GM21528 (cell line): ENCODE data around the gene PLLP.

Experiments
- ATAC-seq: cut with Tn5 transposase; IDR thresholded peaks from one replicate; pipeline ENCODE4 v1.9.1; 2021; ENCODE audit warnings: mild to moderate bottlenecking, moderate library complexity; ENCODE audit not compliant: unreplicated experiment, low FRiP score

PLLP gene

DNA sequence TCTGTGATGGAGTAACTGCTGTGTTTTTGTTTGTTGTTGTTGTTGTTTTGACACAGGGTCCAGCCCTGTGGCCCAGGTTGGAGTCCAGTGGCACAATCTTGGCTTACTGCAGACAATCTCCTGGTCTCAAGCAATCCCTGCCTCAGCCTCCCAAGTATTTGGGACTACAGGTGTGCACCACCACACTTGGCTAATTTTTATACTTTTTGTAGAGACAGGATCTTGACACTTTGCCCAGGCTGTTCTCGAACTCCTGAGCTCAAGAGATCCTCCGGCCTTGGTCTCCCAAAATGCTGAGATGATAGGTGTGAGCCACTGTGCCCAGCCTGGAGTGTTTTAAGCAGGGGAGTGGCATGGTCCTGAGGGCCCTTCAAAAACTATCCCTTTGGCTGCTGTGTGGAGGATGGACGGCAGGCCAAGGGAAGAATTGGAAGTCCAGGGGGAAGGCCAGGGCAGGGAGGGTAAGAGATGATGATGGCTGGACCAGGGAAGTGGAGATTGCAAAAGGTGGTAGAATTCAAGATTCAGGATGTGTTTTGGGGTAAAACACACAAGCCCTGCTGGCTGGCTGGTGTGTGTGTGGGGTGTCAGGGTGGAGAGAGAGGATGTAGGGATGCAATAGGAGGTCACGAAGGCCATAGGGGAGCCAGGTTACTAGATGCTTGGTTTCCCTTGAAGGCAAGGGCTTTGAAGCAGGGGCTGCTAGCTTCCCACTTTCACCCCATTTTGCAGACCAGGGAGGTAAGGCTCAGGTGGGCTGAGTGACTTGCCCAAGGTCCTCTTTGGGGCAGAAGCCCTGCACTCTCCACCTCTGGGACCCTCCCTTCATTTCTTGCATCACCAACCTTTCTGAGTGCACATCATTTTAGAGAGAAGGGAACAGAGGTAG is 18.8 kb upstream of the PLLP start:
- ATAC-seq: no peak

DNA sequence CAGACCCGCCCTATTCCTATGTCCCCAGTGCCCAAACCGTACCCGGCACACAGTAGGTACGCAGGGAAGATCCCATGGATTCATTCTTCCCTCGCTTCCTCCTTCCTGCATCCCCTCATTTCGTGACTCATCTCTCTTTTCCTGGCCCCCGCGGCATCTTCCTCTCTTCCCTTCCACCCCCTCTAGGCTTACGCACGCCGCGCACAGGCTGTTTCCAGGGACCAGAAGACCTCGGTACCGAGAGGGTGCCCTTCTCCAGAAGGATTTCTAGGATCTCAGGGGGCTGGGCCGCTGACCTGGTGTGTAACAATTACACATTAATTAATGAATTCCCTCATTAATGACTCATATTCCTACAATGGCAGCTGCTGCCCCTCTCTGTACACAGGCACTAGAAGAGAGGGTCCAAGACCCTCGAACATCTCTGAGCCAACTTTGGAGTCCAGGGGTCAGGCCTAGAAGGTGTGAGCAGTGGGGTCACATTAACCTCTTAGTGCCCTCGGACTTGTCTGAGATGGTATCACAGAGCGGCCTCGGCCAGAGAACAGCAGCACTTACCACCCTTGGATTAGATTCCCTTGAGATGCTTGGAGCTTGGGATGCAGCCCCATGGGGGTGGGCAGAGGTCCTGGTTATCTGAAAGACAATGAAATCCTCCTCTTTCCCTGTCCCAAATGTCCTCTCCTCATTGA is 16.8 kb upstream of the PLLP start:
- no peak for ATAC-seq

- peak; percentile 85 for ATAC-seq
Measured at GRCh38 chr16:57300387-57301125, 16.1 kb upstream of the PLLP start.

DNA sequence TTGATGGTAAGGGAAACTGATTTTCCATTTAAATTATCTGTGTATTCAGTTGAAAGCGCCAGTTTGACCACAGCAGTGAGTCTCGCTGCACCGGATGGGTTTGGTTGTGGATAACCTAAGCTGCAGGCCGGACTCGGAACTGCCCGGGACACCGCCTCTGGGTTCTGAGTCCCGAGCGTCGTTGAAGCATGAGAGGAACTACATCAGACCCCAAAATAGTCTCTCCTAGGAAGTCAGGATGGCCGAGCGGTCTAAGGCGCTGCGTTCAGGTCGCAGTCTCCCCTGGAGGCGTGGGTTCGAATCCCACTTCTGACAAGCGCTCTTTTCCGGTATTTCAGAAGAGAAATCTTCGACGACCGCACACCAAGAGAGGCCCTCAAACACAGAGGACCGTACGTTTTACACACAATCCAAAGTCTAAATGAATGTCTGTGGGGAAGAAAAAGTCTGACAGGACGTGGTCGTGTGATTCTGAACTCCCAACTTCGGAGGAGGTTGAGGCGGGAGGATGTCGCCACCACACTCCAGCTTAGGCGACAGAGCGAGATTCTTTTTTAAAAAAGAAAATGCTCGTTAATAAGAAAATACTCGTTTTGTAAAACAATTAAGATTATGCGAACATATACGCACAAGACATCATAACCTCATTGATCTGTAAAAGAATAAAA is 15.4 kb upstream of the PLLP start:
- peak; percentile 58 for ATAC-seq

DNA sequence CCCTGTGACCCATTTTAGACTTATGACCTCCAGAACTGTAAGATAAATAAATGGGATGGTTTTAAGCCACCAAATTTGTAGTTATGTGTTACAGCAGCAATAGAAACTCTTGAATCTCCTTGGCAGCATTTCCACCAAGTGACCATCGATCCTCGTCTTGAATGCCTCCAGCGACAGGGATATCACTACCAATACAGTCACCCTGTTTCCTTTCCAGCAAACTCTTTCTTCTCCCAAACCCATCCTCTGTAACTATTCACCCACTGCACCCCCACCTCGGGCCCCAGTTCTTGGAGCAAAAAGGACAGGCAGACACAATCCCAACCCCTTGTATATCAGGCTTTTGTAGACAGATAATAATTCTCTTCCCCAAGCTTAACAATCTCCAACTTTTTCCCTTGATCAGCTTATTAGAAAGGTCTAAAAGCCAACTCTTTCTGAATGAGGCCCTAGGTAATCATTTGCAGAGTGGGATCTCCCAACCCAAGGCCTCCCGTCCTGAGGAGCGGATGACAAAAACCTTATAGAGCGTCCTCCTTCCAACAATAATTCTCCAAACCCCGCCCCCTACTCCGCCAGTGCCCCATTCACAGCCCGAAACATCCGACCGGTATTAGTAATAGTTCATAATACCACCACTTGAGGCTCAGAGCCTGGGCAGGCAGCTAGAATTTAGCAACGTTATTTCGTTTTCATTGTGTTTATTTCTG is 14.7 kb upstream of the PLLP start:
- peak; percentile 21 for ATAC-seq

DNA sequence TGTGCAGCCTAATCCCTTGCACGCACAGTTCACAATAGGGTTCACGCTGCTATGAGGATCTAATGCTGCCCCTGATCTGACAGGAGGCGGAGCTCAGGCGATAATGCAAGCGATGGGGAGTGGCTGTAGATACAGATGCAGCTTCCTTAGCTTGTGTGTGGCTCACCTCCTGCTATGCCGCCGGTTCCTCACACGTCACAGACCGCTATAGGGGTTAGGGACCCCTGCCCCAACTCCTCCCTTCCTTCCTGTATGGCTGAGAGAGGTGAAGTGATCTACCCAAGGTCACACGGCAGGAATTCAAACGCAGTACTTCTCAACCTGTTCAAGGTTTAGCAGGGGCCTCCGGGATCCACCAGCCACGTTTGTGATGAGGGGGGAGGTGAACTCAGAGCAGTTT is 13.4 kb upstream of the PLLP start:
- no peak for ATAC-seq

DNA sequence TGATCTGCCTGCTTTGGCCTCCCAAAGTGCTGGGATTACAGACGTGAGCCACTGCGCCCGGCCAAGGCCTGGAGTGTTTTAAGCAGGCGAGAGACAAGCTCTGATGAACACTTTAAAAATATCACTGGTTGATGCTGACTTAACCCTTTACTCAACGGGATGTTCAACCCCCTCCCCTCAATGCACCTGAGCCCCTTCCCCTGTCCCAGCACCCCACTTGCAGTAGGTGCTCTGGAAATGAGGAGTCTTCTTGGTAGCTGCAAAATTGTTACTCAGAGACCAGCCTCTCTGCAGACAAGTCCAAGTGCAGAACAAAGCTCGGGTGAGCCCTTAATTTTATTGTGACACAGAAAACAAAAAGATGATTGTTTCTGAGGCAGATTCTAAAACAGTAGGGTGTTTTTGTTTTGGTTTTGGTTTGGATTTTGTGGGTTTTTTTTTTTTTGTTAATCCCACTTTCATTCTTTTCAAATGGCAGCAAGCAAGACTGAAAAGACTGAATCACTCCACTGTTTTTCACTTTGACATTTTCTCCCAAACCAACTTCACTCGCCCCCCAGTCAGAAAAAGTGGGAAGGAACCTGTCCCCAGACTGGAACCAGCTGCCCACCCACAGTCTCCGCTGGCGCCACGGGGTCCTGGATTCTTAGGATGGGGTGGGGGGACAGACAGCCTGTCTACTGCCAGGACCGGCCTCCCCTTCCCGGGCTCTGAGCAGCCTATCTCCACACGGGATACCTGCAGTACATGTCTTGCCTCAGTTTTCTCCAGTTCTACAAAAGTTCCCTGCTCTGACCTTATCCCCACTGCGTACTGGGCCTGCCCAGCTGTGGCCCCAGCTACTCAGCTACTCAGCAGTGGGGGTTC is 5.2 kb upstream of the PLLP start:
- ATAC-seq: no peak

DNA sequence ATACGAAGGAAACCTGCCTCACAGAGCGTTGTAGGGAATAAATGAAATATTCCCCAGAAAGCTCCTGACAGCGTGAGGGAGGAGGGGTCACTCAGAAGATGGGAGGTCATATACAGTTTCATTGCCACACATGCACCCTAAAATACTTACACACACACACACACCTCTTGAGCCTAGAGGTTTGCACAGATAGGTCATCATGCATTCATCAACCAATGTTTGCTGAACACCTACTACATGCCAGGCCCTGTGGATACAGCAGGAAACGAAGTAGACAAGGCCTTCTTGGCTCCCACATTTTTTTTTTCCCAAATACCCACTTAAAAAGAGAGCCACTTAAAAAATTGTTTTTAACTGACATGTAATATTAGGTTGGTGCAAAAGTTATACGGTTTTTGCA is 907 bp upstream of the PLLP start:
- no peak for ATAC-seq

GRCh38 chr16:57284952-57285363 is 486 bp upstream of the PLLP start:
- no peak for ATAC-seq

DNA sequence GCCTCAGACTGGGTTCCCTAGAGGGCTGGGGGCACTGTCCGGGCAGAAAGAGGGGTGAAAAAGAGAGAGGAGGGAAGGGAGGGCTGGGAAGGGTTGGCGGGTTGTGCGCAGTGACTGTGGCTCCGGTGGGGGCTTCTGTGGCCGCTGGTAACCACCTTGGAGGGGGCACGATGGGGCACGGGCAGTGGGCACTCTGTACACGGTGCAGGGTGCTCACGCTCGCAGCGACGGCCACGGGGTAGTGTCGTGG is 588 bp downstream of the PLLP start:
- no peak for ATAC-seq

DNA sequence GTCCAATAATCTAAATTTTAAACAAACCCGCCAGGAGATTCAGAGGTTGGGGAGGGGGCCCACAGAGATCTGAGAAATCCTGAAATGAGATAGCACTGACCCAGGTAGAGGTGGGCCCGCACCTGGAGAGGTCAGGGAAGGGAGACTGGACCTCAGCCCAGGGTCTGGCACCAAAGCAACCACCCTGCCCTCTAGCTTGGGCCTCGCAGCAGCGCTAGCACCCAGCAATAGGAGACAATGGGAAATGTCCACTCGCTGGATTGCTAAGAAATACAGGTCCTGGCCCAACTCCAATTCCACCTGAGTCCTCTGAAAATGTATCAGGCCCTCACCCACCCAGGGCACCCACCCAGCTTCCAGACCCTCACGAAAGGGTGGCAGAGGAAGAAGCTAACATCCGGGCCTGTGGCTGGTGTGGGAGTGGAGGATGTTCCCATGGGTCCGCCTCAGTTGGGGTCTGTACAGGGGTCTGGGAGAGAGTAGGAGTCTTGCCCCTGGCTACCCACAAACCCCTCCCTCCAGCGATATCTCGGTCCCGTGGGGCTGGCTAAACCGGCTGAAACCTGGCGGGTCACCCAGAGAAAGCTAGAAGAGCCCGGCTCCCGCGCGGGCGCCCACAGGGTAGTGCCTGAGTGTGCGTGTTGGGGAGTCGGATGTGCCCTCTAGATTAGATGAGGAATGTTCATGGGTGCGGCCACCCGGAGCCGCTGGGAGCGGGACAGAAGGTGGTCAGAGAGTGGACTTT is 1.1 kb downstream of the PLLP start:
- ATAC-seq: no peak

GRCh38 chr16:57282510-57283213 is 1.8 kb downstream of the PLLP start:
- ATAC-seq: no peak

- no peak for ATAC-seq
Measured at GRCh38 chr16:57281791-57282190, 2.7 kb downstream of the PLLP start.

- ATAC-seq: no peak
Measured at GRCh38 chr16:57279780-57280638, 4.5 kb downstream of the PLLP start.

DNA sequence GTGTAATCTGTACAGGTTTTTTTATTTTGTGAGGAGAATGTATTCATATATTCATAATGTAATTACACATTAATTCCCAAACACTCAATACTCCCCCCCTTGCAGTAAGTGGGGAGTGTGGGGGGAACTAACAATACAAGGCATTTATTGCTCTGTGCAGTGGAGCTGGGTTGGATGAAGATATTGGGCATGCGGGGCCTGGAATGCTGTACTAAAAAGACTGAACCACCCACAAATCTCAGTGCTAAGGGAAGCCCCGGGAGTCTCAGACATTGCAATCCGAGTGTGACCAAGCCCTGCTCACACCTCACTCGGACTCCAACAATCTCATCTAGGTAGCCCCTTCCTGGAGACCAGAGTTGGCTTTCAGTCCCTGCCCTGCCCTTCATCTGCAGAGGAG is 6.0 kb downstream of the PLLP start:
- no peak for ATAC-seq

DNA sequence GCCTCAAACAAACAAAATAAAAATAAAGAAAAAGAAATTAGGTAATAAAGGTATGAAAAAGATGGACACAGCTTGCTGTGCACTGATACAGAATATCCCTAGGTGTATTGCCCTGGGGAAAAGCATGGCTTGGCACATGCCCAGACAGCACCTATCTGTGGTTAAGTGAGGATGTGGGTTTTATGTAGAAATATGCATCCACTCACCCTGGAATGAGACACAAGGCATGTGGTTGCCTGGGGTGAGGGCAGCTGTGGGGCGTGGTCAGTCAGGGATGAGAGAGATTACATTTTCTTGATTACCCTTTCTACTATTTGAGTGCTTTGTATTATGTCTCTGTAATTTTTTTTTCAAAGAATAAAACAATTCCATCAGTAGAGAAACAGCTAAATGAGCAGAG is 6.9 kb downstream of the PLLP start:
- ATAC-seq: no peak

GRCh38 chr16:57276596-57276995 is 7.9 kb downstream of the PLLP start:
- ATAC-seq: no peak
